HG03378 (cell line): ENCODE results near the gene THAP4.
"Not testable (repeated sequence)": the region's sequence is repeated elsewhere in the genome, so short reads cannot be mapped to it uniquely, and the experiment has no call there.

Source experiments
- ATAC-seq: cut with Tn5 transposase; IDR thresholded peaks from one replicate; pipeline ENCODE4 v1.9.1; 2021; ENCODE audit warnings: mild to moderate bottlenecking, moderate library complexity; ENCODE audit not compliant: unreplicated experiment

THAP4 gene

DNA sequence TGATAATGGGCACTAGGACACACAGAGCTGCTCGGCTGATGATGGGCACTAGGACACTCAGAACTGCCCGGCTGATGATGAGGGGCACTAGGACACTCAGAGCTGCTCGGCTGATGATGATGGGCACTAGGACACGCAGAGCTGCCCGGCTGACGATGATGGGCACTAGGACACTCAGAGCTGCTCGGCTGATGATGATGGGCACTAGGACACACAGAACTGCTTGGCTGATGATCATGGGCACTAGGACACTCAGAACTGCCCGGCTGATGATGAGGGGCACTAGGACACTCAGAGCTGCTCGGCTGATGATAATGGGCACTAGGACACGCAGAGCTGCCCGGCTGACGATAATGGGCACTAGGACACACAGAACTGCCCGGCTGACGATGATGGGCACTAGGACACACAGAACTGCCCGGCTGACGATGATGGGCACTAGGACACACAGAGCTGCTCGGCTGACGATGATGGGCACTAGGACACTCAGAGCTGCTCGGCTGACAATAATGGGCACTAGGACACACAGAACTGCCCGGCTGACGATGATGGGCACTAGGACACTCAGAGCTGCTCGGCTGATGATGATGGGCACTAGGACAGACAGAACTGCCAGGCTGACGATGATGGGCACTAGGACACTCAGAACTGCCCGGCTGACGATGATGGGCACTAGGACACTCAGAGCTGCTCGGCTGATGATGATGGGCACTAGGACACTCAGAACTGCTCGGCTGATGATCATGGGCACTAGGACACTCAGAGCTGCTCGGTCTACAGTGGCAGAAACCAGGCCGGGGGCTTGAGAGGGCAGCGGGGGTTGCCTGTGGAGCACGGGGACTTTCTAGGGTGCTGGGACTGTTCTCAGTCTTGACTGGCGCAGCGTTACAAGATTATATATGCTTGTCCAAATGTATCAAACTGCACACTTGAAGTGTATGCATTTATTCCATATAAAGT, 46.2 kb downstream of the THAP4 start:
- ATAC-seq, result not testable (repeated sequence)

DNA sequence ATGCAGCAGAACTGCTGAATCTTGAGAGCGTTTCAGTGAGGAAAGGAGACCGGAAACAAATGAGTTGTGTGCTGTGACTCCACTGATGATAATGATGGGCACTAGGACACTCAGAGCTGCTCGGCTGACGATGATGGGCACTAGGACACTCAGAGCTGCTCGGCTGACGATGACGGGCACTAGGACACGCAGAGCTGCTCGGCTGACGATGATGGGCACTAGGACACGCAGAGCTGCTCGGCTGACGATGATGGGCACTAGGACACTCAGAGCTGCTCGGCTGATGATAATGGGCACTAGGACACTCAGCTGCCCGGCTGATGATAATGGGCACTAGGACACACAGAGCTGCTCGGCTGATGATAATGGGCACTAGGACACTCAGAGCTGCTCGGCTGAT, 47.1 kb downstream of the THAP4 start:
- ATAC-seq, result not testable (repeated sequence)

DNA sequence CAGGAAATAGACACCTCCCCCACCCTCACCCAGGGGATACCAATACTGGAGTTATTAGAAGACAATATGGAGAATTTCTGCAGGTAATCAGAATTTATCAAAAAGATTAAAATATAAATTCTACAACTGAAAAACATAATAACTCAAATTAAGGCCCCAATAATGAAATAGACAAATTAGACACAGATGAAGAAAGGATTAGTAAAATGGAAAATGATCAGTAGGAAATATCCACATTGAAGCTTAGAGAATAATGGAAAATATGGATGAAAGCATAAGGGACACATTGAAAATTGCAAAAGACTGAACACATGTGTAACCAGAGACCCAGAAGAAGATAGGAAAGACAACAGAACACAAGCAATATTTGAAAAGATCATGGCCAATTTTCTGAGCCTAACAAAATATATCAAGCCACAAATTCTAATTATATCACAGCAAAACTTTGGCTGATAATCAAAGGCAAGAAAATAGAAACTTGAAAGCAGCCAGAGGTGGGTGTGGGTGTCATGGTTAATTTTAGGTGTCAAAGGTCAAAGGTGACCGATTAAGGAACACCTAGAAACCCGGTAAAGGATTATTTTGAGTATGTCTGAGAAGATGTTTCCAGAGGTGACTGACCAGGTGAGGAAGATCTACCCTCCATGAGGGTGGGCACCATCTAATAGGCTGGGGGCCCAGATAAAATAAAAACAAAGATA, 50.2 kb downstream of the THAP4 start:
- ATAC-seq, result no peak

DNA sequence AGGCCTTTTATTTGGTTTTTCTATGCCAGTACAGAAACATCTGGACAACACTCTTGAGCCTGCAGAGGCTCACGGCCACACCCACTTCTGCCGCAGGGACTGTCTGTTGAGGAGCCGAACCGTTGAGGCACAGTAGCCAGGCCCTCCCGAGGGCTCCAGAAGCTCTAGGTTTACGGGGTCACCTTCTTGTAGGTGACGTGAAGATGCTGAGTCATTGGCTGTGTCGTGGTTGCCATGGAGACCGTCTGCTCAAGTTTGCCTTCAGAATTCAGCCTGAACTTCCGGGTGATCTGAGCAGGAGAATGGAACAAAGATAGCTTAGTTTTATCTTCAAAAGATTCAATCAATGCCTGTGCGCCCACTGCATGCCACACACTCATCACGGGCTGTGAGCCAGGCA, 52.5 kb downstream of the THAP4 start:
- ATAC-seq, result no peak

DNA sequence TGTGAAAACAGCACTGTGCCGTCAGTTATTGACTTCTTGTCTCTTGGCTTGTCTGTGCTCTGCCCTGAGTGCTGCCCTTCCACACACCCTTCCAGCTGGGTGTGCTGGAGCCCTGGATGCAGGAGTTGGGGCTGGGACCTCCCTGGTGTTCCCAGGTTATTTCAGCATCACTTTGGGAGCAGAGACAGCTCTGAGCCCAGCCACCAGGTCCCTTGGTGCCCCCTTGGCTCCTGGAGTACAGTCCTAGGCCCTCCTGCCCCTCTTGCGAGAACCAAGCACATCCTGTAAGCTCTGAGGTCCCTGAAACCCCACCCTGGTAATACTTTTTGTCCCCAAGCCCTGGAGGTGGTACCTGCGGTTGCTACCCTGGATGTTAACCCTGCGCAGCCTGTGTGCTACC, 54.2 kb downstream of the THAP4 start:
- ATAC-seq, result no peak

DNA sequence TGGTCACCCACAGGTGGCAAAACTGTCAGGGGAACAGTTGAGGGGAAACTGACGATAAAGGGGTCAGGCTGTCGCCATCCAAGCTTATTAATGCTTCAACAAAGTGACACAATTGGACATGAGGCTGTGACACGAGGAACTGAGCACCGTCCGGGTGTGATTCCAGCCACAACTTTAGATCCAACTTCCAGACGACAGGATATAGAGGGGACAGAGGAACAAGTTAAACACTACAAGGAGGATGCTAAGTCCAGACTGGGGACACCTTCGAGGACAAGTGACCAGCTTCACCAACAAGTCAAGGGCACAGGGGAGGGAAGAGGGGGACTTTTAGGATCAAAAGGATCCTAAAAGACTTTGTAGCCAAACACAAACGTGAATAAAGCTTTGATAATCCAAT, 54.6 kb downstream of the THAP4 start:
- no peak for ATAC-seq

DNA sequence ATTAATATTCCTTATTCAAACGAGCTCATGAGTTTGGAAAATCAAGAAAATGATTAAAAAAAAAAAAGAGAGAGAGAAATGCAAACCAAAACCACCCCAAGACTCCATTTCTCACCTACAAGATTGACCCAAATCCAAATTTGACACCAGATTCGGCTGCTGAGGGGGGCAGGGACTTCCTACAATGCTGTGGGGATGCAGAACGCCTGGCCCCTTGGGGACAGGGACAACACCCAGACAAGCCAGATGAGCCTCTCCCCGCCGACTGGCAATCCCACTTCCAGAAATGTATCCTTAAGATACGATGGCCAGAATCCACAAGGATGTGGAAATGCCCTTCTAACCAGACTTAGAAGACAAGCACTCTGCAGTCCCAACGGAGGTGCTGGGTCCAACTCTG, 57.7 kb downstream of the THAP4 start:
- no peak for ATAC-seq

DNA sequence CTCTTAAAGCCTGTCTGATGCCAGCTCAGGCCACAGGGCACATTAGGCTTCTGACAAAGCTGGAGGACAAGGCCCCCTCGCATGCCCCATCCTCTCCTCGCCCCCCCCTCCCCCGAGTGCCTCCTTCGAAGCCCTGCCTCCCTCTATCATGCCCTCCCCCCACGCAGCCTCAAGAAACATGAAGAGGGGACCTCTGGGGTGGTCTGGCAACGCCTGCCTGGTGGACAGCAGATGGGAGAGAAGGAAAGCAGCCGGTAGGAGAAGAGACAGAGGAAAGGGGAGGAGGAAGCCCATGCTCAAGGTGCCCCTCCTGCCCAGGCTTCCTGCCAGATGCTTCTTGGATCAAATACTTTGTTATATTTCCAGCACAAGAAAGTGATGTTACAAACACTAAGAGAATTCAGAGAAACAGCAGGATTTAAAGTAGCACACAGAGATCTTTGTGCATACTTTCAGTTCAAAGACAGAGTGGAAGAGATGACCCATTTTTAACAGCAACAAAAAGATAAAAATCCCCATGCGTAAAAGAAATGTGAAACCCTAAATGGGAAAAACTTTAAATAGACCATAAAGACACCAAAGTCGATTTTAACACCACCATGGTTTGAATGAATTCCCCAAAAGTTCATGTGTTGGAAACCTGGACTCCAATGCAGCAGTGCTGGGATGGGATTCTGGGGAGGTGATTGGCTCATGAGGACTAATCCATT, 59.4 kb downstream of the THAP4 start:
- ATAC-seq, result no peak

DNA sequence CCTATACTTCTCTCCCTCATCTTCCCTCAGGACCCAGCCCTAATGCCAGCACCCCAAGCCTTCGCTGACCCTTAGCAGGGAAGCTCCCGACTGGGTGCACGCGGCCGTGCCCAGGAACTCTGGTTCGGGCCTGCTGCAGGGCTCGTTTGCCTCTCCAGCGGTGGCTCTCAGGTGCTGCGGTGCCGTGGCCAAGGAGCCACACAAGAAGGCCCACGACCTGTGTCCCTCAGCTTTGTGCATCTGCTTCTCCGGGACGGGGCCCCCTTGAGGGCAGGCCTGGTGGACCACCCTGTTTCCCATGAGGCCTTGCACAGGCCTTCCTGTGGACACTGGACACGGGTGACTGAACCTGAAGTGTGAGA, 60.7 kb downstream of the THAP4 start:
- no peak for ATAC-seq

DNA sequence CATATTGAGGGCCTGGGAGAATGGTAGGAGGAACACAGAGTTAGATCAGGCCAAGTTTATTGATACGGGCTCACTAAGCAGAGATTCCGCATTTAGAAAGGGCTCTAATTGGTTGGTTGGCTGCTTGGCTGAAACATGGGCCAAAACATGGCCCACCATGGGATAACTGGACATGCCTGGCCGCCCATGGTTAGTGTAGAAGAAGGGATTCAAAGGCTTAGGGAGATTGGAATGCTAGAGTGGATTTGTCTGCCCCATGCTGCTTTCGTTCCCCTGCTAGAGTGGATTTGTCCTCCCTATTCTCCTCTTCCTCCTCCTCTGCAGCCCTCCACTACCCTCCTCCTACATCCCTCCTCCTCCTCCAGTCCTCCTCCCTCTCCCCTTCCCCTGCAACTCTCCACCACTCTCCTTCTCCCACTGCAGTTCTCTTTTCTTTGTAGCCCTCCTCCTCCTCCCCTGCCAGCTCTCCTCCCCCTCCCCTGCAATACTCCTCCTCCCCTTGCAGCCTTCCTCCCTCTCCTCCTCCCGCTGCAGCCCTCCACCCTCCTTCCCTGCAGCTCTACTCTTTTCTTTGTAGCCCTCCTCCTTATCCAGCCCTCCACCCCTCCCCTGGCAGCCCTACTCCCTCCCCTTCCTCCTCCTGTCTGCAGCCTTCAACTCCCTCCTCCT, 61.2 kb downstream of the THAP4 start:
- no peak for ATAC-seq

DNA sequence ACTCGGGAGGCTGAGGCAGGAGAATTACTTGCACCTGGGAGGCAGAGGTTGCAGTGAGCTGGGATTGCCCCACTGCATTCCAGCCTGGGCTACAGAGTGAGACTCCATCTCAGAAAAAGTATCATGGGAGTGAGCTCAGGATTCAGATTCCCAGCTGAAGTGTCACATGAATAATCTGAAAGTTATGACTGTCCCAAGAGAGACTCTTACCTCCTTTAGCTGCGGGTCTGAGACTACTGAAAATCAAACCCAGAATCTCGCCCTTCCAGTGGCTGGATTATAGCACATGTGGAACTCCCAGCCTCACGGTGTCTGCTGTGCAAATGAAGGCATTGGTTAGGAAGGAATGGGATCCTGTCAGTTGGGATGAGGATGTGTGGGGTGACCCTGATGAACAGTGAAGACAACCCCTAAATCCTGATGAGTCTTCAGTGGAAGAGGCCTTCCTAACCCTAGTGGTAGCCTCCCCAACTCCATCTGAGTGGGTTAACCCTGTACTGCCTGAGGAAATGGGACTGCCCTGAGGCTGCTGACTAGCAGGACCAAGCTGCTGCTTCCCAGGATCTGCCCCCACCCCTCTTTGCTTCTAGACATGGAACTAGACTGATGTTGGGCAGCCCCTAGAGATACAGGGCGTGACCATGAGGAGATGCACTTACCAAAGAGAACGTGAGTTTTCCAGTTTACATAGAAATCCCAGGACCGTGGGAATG, 61.9 kb downstream of the THAP4 start:
- no peak for ATAC-seq

DNA sequence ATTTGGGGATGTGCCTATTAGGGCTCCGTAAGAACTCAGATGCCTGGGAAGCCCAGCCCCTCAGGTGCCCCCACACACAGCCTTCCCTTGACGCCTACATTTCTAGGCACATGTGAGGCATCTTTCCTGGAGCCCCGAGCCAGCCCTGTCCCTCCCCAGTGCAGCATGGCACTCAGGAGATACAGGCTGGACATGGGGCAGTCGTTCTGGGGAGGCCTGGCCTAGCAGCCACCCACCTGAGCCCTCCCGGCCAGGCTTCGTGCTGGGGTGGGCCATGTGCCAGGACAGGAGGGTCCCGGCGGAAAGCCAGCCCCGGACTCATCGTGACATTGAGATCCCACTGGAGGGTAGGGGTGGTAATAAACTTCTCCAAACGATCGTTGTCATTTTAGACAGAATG, 63.2 kb downstream of the THAP4 start:
- no peak for ATAC-seq

DNA sequence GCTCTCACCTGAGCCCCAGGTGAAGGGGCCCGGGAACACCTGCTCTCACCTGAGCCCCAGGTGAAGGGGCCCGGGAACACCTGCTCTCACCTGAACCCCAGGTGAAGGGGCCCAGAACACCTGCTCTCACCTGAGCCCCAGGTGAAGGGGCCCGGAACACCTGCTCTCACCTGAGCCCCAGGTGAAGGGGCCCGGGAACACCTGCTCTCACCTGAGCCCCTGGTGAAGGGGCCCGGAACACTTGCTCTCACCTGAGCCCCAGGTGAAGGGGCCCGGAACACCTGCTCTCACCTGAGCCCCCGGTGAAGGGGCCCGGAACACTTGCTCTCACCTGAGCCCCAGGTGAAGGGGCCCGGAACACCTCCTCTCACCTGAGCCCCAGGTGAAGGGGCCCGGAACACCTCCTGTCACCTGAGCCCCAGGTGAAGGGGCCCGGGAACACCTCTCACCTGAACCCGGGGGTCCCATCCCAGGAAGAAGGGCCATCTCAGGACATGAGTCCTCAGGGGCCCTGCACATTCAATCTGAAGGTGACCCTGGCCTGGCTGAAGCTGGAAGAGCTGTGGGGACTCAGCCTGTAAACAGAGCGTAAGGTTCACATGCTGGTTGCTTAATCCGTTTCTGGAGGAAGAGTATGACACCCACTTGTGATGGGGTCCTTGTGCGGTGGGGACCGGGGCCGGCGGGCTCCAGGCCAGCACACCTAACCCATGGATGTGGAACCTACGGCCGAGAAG, 63.9 kb downstream of the THAP4 start:
- not testable (repeated sequence) for ATAC-seq

DNA sequence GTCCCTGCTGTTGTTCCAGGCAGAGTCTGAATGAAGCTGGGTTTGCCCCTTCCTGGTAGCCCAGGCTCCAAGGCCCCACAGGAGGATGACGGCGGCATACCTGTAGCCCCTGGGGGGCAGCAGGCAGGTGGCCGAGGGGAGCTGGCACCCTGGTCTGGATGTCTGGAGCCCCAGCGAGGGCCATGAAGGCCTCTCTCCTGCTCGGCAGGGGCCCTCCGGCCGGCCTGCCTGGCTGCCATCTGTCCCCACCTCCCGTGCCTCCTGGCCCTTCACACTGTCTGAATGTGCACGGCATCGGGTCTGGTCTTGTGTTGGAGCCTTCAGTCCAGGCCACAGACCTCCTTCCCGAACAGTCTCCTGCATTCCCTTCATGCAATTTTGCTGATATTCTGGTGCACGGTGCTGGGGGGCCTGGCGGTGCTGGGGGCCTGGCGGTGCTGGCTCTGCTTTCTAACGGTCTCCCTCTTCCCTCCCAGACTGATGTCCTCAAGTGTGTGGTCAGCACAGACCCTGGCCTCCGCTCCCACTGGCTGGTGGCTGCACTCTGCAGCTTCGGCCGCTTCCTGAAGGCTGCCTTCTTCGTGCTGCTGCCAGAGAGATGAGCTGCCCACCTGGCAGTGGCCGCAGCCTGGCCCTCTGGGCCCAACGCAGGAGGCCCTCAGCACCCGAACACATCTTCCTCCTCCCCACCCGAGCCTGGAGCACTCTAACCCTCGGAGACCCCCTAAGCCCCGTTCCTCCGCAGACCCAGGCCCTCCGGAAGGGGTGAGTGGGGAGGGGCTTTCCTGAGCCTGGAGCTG, 64.9 kb downstream of the THAP4 start:
- no peak for ATAC-seq

DNA sequence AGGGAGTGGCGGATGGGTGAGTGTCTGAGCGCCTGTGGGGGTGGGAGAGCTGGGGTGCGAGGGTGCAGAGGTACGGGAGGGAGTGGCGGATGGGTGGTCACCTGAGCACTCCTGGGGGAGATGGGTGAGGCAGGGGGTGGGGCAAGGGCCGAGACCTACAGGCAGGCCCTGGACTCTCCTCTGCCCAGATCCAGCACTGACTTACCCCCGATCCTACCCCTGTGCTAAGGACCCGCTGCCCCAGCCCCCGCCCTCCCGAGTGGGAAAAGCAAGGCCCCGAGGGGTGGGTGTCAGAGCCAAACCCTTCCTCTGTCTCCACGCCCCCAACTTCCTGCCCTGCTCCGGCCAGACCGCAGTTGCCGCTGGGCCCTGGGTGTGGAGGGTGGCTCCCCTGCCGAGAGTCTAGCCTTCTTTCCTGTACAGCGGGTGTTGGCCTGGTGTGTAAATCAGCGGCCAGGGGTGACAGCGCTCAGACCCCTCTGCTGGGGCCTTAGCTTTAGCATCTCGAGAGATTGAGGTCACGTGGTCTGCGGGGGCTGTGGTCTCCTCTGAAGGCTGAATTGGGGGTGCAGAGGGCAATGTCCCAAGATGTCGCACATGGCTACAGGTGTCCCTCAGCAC, 65.9 kb downstream of the THAP4 start:
- ATAC-seq, result no peak

DNA sequence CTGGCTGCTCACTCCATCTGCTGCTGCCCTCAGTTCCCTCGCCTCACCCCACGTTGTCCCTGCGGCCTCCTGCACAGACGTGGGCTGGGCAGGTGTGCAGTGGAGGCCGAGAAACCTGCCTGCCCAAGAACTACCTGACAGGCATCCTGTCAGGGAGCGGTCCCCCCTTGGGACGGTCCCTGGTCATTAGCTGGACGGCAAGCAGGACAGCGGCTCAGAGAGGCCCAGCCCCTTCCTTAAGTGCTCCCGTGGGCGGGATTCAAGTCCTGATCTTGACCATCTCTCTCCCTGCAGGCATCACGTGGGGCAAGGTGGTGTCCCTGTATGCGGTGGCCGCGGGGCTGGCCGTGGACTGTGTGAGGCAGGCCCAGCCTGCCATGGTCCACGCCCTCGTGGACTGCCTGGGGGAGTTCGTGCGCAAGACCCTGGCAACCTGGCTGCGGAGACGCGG, 67.1 kb downstream of the THAP4 start:
- no peak for ATAC-seq

DNA sequence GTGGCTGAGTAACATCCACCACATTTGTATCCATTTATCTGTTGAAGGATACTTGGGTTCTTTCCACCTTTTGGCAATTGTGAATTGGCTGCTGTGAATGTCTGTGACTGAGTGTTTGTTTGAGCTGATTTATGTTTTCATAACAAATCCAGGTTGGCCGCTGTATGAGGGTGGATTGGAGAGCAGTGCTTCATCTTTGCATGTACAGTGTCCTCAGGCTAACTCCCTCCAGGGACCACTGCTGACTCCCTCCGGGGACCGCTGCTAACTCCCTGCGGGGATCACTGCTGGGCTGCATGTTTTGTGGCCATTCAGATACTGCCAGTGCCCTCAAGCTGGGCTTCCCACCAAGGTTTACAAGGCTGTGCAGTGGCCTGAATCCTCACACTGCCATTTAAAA, 68.2 kb downstream of the THAP4 start:
- ATAC-seq, result no peak

DNA sequence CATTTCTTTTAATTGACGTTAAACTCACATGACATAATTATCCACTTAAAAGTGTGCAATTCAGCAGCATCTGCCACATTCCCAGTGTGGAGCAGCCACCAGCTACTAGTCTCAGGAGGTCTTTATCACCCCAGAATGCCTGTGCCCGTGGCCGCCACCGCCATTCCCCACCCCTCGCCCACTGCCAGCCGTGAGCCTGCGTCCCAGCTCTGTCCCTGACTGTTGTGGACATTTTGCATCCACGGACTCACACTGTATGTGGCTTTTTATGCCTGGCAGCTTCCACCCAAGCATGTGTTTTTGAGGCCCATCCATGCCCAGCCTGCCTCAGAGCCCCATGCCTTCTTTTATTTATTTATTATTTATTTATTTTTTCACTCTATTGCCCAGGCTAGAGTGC, 69.2 kb downstream of the THAP4 start:
- ATAC-seq, result no peak
